Naive B cell (primary cell): ENCODE results near the gene EMB. TPM values are rescaled to one million over a fixed set of nuclear protein-coding genes. Genes with fewer than 3 reads are reported as not detected.
"Not testable (repeated sequence)": the region's sequence is repeated elsewhere in the genome, so short reads cannot be mapped to it uniquely, and the experiment has no call there.

Experiments used
- ATAC-seq, 2 donors: fragments of 150-1000 bp; cut with Tn5 transposase; 2 replicates each; pipeline ENCODE4 v1.10.0; 2021; ENCODE audit warnings: low read depth in 2 of 2, mild to moderate bottlenecking in 2 of 2, moderate library complexity in 2 of 2
- DNase-seq: peaks from one replicate; pipeline ENCODE4 v3.0.0; 2022
- H3K27ac Mint-ChIP-seq, 6 donors: one replicate each; pipeline ENCODE4 v1.8.0; 2020 to 2022; ENCODE audit warnings: mild to moderate bottlenecking in 6 of 6, mixed read lengths in 6 of 6, moderate library complexity in 5 of 6, inconsistent platforms in 2 of 6
- H3K27me3 Mint-ChIP-seq, 3 donors: one replicate each; pipeline ENCODE4 v1.8.0; 2021 to 2022; ENCODE audit warnings: mixed read lengths in 3 of 3, mild to moderate bottlenecking in 1 of 3
- H3K36me3 Mint-ChIP-seq, 2 donors: one replicate each; pipeline ENCODE4 v1.8.0; 2020 to 2022; ENCODE audit warnings: mixed read lengths in 2 of 2, inconsistent platforms in 1 of 2, mild to moderate bottlenecking in 1 of 2
- H3K4me1 Mint-ChIP-seq, 3 donors: one replicate each; pipeline ENCODE4 v1.8.0; 2020 to 2022; ENCODE audit warnings: mixed read lengths in 3 of 3, inconsistent platforms in 1 of 3, mild to moderate bottlenecking in 1 of 3, moderate library complexity in 1 of 3
- H3K4me3 Mint-ChIP-seq, 8 donors: one replicate each; pipeline ENCODE4 v1.8.0; 2020 to 2022; ENCODE audit warnings: mild to moderate bottlenecking in 8 of 8, mixed read lengths in 8 of 8, moderate library complexity in 8 of 8, inconsistent platforms in 2 of 8
- H3K9me3 Mint-ChIP-seq, 7 donors: one replicate each; pipeline ENCODE4 v1.8.0; 2020 to 2022; ENCODE audit warnings: mixed read lengths in 7 of 7, mild to moderate bottlenecking in 5 of 7, inconsistent platforms in 2 of 7, moderate library complexity in 1 of 7
- polyA plus RNA-seq, 6 donors: library from polyadenylated mRNA; unstranded; fragments of 300-500 nt; fragmentation: Illumina TruSeq; gene quantifications; one replicate each; pipeline ENCODE4 v1.2.3, GENCODE V29; 2021; ENCODE audit warnings: low read depth in 6 of 6

Gene EMB, protein sequence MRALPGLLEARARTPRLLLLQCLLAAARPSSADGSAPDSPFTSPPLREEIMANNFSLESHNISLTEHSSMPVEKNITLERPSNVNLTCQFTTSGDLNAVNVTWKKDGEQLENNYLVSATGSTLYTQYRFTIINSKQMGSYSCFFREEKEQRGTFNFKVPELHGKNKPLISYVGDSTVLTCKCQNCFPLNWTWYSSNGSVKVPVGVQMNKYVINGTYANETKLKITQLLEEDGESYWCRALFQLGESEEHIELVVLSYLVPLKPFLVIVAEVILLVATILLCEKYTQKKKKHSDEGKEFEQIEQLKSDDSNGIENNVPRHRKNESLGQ
- polyA plus RNA-seq, result 100 to 1,000 TPM in 4 of 6 donors, 10 to 100 TPM in 2; 95.7 to 164 (median 113) TPM

DNA sequence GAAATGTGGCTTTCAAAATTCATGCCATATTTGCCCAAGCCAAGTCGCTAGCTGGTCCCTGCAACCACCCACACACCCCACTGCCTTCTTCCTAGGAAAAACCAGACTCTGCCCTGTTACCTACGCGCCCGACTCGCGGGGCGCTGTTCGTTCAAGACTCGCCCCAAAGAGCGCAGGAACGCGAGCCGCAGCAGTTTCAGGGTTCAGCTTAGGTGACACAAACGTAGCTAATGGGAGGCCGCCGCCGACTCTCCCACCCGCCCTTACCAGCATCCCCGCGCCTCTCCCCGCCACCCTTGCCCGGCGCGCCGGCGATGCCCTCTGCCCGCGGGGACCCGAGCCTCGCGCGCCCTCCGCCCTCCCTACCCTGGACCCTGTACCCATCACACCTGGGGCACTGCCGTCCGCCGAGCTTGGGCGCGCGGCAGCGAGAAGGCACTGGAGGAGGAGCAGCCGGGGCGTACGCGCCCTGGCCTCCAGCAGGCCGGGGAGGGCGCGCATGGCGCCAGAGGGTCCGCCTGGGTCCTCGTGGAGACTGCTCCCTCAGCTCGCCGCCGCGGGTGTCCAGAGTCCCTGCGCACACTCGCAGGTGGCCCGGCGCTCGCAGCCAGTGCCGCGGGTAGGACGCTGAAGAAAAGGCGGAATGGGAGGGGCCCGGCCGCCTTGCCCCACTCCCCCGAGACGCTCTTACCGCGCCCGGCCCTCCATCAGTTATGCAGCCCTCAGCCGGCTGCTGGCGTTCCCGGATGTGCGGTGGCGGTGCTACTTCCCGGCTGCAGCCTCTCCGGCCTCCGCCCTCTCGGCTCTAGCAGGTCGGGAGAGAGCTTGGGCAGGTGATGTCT is at the start of gene EMB:
TSS of gene EMB (minus strand) at position 638 of the 842 bp plus-strand sequence. CDS start at position 501, 137 bp downstream.
- Mint-ChIP-seq H3K4me1 (peaks cover 38 to 84% (median 57%) of the 10 kb centered on the region in 3 donors), H3K9me3 (no peaks in the 10 kb centered on the region), H3K27ac (peak within 1 kb of the TSS; percentile 95 to 99 (median 98)), H3K4me3 (peak within 1 kb of the TSS; percentile 91 to 97 (median 94)), H3K27me3 (no peaks in the 10 kb centered on the region), H3K36me3 (peaks cover 5% of the 10 kb centered on the region in 2 donors)
- ATAC-seq (peak; percentile 70 to 71), DNase-seq (peak; percentile 83)

DNA sequence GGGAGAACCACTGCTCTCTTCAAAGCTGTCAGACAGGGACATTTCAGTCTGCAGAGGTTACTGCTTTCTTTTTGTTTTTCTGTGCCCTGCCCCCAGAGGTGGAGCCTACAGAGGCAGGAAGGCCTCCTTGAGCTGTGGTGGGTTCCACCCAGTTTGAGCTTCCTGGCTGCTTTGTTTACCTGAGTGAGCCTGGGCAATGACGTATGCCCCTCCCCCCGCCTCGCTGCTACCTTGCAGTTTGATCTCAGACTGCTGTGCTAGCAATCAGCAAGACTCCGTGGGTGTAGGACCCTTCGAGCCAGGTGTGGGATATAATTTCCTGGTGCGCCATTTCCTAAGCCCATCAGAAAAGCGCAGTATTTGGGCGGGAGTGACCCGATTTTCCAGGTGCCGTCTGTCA is 48.4 kb upstream of the EMB start:
- DNase-seq, result peak; percentile 11
- ATAC-seq, H3K4me3 Mint-ChIP-seq, H3K27me3 Mint-ChIP-seq, H3K36me3 Mint-ChIP-seq, H3K27ac Mint-ChIP-seq: not testable (repeated sequence)
- H3K9me3 Mint-ChIP-seq, result peaks cover 0 to 24% (median 6%) of the 10 kb centered on the region in 7 donors
- H3K4me1 Mint-ChIP-seq, result peaks cover 0 to 13% (median 0%) of the 10 kb centered on the region in 3 donors

DNA sequence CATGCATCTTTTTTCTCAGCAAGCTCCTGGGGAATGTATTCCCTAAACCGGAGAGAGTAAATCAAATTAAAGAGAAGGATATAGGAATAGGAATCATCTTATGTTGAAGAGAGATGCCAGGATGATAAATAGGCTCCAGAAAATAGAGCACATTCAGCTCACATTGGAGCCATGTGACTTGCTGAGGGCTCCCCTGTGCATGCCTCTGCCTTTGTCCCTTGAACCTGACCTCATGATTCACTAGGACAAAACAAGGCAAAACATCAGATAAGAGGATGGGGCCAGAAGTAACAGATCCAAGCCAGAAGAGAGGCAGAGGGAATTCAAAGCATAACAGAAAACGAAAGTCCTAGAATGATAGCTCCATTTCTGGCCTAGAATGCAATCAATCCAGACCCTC is 37.7 kb upstream of the EMB start:
- not testable (repeated sequence) for DNase-seq, H3K4me3 Mint-ChIP-seq, H3K27ac Mint-ChIP-seq, H3K36me3 Mint-ChIP-seq, ATAC-seq, H3K27me3 Mint-ChIP-seq, H3K9me3 Mint-ChIP-seq
- H3K4me1 Mint-ChIP-seq, result peaks cover 0 to 10% (median 6%) of the 10 kb centered on the region in 3 donors

DNA sequence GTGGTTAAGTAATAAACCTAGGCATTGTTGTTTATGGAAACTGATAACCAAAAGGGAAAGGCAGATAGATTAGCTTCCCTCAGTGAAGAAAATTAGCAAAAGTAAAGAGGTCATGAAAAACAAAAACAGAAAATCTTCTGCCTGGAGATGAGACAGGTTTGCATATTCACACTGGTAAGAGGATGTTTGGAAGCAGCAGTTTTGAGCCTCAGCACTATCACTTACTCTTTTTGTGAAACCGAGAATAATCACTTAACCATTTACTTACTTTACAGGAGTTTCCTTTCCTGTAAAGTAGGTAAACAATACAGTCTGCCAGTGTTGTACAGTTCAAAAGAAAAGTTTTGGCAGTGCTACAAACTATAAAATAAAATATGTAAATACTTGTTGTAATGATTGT is 35.5 kb upstream of the EMB start:
- Mint-ChIP-seq H3K4me1 (peaks cover 0 to 10% (median 6%) of the 10 kb centered on the region in 3 donors), H3K27me3 (no peaks in the 10 kb centered on the region), H3K4me3 (no peak overlapping the region), H3K36me3 (peaks cover 0 to 11% of the 10 kb centered on the region in 2 donors), H3K9me3 (peaks cover 0 to 12% (median 3%) of the 10 kb centered on the region in 7 donors), H3K27ac (peak overlapping the region in 1 of 6 donors; percentile 56)
- ATAC-seq, result no peak
- DNase-seq, result no peak

DNA sequence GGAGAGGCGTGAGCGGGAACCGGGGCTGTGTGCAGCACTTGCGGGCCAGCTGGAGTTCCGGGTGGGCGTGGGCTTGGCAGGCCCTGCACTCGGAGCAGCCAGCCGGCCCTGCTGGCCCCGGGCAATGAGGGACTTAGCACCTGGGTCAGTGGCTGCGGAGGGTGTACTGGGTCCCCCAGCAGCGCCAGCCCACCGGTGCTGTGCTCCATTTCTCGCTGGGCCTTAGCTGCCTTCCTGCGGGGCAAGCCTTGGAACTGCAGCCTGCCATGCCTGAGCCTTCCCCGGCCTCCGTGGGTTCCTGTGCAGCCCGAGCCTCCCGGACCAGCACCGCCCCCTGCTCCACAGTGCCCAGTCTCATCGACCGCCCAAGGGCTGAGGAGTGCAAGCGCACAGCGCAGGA is 23.9 kb upstream of the EMB start:
- not testable (repeated sequence) for H3K27ac Mint-ChIP-seq, H3K4me3 Mint-ChIP-seq, ATAC-seq, H3K36me3 Mint-ChIP-seq, H3K27me3 Mint-ChIP-seq, DNase-seq, H3K4me1 Mint-ChIP-seq
- H3K9me3 Mint-ChIP-seq, result peaks cover 0 to 14% (median 7%) of the 10 kb centered on the region in 7 donors

DNA sequence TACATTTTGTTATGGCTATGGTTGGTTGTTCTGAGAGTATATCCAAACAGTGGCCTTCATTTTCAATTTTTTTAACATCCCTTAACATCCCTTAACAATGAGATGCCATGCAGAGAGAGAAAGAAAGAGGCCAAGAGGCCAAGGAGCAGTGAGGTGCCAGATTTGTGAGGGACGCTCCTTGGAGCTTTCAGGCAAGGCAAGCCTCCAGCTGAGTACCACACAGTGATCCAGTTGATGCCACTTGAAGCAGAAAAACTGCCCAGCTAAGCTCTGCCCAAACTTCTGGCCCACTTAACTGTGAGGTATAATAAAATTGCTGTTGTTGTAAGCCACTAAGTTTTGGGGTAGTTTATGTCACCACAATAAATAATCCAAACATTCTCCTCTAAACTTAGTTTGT is 22.6 kb upstream of the EMB start:
- no peak overlapping the region for H3K27ac Mint-ChIP-seq
- H3K27me3 Mint-ChIP-seq, result no peaks in the 10 kb centered on the region
- DNase-seq (no peak), ATAC-seq (no peak)
- H3K4me3 Mint-ChIP-seq, result no peak overlapping the region
- H3K4me1 Mint-ChIP-seq, result peaks cover 0 to 6% (median 2%) of the 10 kb centered on the region in 3 donors
- H3K9me3 Mint-ChIP-seq, result peaks cover 0 to 9% (median 2%) of the 10 kb centered on the region in 7 donors
- no peaks in the 10 kb centered on the region for H3K36me3 Mint-ChIP-seq

DNA sequence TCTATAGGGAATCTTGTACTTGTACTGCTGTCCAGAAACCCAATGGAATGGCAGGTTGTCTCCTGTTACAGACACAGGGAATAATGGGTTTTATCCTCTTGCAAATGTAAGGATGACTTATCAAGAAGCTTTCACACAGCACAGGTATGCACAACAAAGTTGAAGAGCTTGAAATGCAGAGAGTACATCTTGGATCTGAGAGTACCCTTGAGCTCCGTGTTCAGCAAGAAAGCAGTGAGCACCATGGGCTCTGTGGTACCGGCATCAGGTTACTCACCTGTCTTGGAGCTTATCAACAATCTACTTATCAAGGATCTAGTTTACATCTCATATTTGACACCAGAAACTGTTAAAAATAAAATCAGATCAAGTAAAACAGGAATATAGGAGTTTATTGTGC is 22.0 kb upstream of the EMB start:
- H3K9me3 Mint-ChIP-seq, result peaks cover 0 to 9% (median 0%) of the 10 kb centered on the region in 7 donors
- ATAC-seq (no peak), DNase-seq (no peak)
- H3K4me1 Mint-ChIP-seq, result peaks cover 0 to 12% (median 9%) of the 10 kb centered on the region in 3 donors
- H3K27me3 Mint-ChIP-seq, result no peaks in the 10 kb centered on the region
- H3K4me3 Mint-ChIP-seq, result no peak overlapping the region
- H3K27ac Mint-ChIP-seq, result peak overlapping the region in 1 of 6 donors; percentile 11
- H3K36me3 Mint-ChIP-seq, result no peaks in the 10 kb centered on the region

DNA sequence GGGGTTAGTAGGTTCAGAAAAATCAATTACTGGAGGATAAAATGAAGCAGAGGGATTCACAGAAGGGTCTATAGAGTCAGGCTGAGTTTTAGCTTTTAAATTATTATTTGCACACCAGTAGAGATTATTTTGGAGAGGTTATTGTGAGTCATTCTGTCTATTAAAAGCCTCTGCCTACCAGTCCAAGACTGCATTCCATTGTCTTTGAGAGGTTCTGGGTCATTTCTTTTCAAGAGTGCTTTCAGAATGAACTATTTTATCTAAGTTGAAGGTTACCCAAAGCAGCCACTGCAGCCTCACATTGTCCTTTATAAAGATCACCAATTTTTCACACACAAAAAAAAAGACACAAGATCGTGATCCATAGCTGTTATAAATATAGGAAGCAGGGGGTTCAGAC is 21.5 kb upstream of the EMB start:
- ATAC-seq, result not testable (repeated sequence)

DNA sequence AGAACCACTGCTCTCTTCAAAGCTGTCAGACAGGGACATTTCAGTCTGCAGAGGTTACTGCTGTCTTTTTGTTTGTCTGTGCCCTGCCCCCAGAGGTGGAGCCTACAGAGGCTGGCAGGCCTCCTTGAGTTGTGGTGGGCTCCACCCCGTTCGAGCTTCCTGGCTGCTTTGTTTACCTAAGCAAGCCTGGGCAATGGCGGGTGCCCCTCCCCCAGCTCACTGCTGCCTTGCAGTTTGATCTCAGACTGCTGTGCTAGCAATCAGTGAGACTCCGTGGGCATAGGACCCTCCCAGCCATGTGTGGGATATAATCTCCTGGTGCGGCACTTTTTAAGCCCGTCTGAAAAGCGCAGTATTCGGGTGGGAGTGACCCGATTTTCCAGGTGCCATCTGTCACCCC is 17.3 kb upstream of the EMB start:
- DNase-seq, result peak; percentile 4
- H3K4me3 Mint-ChIP-seq, result peak overlapping the region in 2 of 8 donors; percentile 22 to 31
- not testable (repeated sequence) for ATAC-seq, H3K36me3 Mint-ChIP-seq, H3K27me3 Mint-ChIP-seq, H3K27ac Mint-ChIP-seq
- H3K9me3 Mint-ChIP-seq, result peaks cover 3 to 12% (median 7%) of the 10 kb centered on the region in 7 donors
- peaks cover 0 to 17% (median 16%) of the 10 kb centered on the region in 3 donors for H3K4me1 Mint-ChIP-seq

More for the DNA sequence above, 21.5 kb upstream of the EMB start:
- H3K27me3 Mint-ChIP-seq, H3K4me3 Mint-ChIP-seq, DNase-seq, H3K36me3 Mint-ChIP-seq, H3K9me3 Mint-ChIP-seq: not testable (repeated sequence)
- H3K27ac Mint-ChIP-seq, result peak overlapping the region in 1 of 6 donors; percentile 11
- peaks cover 0 to 17% (median 14%) of the 10 kb centered on the region in 3 donors for H3K4me1 Mint-ChIP-seq

DNA sequence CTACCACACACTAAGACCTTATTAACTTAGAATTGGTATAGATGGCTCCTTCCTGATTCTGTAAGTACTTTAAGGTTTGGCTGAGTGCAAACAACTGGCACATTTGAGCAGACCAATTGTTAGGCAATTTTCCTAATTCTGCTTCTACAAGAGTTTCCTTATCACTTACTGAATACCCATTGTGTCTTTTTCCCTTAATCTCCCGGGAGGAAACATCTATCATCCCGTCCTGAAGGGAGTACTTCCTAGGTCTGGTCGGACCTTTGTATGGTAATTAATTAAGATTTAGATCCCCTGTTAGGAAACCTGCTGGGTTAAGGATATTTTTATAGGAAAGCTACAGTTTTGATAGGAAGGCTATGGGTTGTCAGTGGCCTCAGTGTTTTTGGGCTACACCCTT is 8.2 kb upstream of the EMB start:
- not testable (repeated sequence) for H3K27me3 Mint-ChIP-seq, H3K4me3 Mint-ChIP-seq, ATAC-seq, H3K36me3 Mint-ChIP-seq, DNase-seq
- Mint-ChIP-seq H3K9me3 (peaks cover 0 to 12% (median 8%) of the 10 kb centered on the region in 7 donors), H3K27ac (peak overlapping the region in 2 of 6 donors; percentile 53 to 57), H3K4me1 (peaks cover 25 to 54% (median 54%) of the 10 kb centered on the region in 3 donors)

DNA sequence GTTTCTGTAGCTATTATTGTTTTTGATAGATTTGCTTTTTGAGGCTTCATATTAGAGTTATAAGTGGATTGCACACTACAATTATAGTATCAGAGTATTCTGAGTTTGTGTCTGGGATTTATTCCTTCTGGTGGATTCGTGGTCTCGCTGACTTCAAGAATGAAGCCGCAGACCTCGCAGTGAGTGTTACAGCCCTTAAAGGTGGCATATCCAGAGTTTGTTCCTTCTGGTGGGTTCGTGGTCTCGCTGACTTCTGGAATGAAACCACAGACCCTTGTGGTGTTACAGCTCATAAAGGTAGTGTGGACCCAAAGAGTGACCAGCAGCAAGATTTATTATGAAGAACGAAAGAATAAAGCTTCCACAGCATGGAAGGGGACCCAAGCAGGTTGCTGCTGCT is 6.9 kb upstream of the EMB start:
- DNase-seq, result no peak
- H3K4me3 Mint-ChIP-seq, result peak overlapping the region in 4 of 8 donors; percentile 15 to 65 (median 24)
- H3K36me3 Mint-ChIP-seq, result no peaks in the 10 kb centered on the region
- peaks cover 0 to 2% (median 0%) of the 10 kb centered on the region in 7 donors for H3K9me3 Mint-ChIP-seq
- H3K27ac Mint-ChIP-seq, result peak overlapping the region in 2 of 6 donors; percentile 9 to 82
- ATAC-seq, result no peak
- no peaks in the 10 kb centered on the region for H3K27me3 Mint-ChIP-seq
- H3K4me1 Mint-ChIP-seq, result peaks cover 29 to 61% (median 57%) of the 10 kb centered on the region in 3 donors

DNA sequence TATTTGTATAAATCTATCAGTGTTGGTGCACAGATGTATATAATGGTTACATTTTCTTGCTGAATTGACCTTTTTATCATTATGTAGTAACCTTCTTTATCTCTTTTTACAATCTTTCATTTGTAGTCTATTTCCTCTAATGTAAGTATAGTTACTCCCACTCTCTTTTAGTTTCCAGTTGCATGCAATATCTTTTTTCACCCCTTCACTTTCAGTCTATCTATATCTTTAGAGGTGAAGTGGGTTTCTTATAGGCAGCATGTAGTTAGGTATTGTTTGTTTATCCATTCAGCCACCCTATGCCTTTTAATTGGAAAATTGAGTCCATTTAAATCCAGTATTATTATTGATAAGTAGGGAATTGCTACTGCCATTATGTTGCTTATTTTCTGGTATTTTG is 6.1 kb upstream of the EMB start:
- Mint-ChIP-seq H3K36me3 (no peaks in the 10 kb centered on the region), H3K27me3 (no peaks in the 10 kb centered on the region), H3K4me3 (peak overlapping the region in 1 of 8 donors; percentile 28), H3K27ac (peak overlapping the region in 2 of 6 donors; percentile 2 to 9), H3K9me3 (peaks cover 0 to 2% (median 0%) of the 10 kb centered on the region in 7 donors), H3K4me1 (peaks cover 34 to 67% (median 62%) of the 10 kb centered on the region in 3 donors)
- DNase-seq (no peak), ATAC-seq (no peak)

DNA sequence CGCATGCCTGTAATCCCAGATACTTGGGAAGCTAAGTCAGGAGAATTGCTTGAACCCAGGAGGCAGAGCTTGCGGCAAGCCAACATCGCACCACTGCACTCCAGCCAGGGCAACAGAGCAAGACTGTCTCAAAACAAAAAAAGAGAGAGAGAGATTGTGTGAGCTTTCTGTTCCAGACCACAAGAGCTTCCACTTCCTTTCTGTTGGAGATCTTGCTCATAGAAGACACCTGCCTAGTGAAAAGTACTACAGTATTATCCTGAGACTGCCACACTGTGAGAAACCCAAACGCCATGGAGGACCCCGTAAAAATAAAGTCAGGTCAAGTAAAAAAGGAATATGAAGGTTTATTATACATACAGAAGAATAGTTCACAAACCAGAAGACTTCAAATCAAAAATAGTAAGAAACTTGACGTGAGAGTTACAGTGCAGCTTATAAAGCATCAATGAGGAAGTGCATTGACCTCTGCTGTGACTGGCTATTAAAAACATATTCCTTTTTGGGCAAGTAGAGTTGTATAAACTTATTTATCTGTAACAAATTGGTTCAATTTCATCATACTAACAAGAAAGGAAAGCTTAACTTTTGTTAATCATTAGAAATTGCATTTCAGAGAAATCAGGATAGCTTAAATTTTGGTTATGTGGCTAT is 4.3 kb upstream of the EMB start:
- H3K27me3 Mint-ChIP-seq, result no peaks in the 10 kb centered on the region
- H3K4me3 Mint-ChIP-seq, result peak overlapping the region; percentile 65 to 91 (median 82)
- H3K36me3 Mint-ChIP-seq, result no peaks in the 10 kb centered on the region
- no peaks in the 10 kb centered on the region for H3K9me3 Mint-ChIP-seq
- peak overlapping the region; percentile 90 to 97 (median 95) for H3K27ac Mint-ChIP-seq
- peaks cover 38 to 80% (median 62%) of the 10 kb centered on the region in 3 donors for H3K4me1 Mint-ChIP-seq
- ATAC-seq (peak; percentile 44 to 54), DNase-seq (peak; percentile 72)
